Adrenal gland (tissue), 12 donors: ENCODE results near the gene UBE2M. TPM values are rescaled to one million over a fixed set of nuclear protein-coding genes. Genes with fewer than 3 reads are reported as not detected.
A peak's percentile ranks its signal among the peaks of the same experiment; 100 is the strongest.

Experiments
- DNase-seq, 7 donors: peaks; one replicate each; pipeline ENCODE4 v3.0.0-alpha.2; 2019 to 2020
- H3K27ac ChIP-seq, 5 donors: fragments of 200-600 bp; sonication (generic) in 4 of 5; 1 replicate in 3 of 5; 2 replicates in 2 of 5; pipeline versions ENCODE4 v1.5.1 to v1.8.0; 2016 to 2020; ENCODE audit warnings: mild to moderate bottlenecking in 1 of 5
- H3K27me3 ChIP-seq: fragments of 200-600 bp; 2 replicates; pipeline ENCODE4 v1.8.0; 2021
- H3K36me3 ChIP-seq, 2 donors: fragments of 200-600 bp; replicated peaks in 1 of 2; 1 replicate in 1 of 2; 2 replicates in 1 of 2; pipeline versions ENCODE4 v1.5.1 to v1.8.0; 2018 to 2022
- H3K4me1 ChIP-seq, 2 donors: fragments of 200-600 bp; replicated peaks in 1 of 2; 1 replicate in 1 of 2; 2 replicates in 1 of 2; pipeline versions ENCODE4 v1.5.1 to v1.8.0; 2018 to 2021
- H3K4me3 ChIP-seq, 4 donors: fragments of 200-600 bp; sonication (generic) in 3 of 4; one replicate each; pipeline ENCODE4 v1.5.1; 2016 to 2018
- H3K9me3 ChIP-seq, 3 donors: fragments of 200-600 bp; sonication (generic) in 1 of 3; replicated peaks in 1 of 3; 1 replicate in 2 of 3; 2 replicates in 1 of 3; pipeline versions ENCODE4 v1.5.1 to v1.8.0; 2016 to 2021
- POLR2A ChIP-seq, 2 donors: fragments of 450-650 bp; IDR thresholded peaks; one replicate each; pipeline ENCODE4 v1.6.1; 2017; ENCODE audit warnings: antibody characterized with exemption in 2 of 2, mild to moderate bottlenecking in 2 of 2, moderate library complexity in 1 of 2
- WGBS, 4 donors: extraction: QIAGEN DNeasy Blood & Tissue Kit in 2 of 4; methylation state at CpG; one replicate each; pipeline versions ENCODE4 v1.1.5 to v1.1.7; 2013 to 2017; 5-methylcytosine and 5-hydroxymethylcytosine counted together
- intact Hi-C, 2 donors: fragments of 100-400 bp; cut with DNase I; formaldehyde crosslinking; loops; one replicate each; pipeline versions ENCODE4 v1.14.1 to v1.15.0; 2022 to 2023
- polyA plus RNA-seq, 3 donors: library from polyadenylated mRNA; stranded (reverse); fragments of 200-250 nt in 2 of 3; fragments of 350-450 nt in 1 of 3; fragmentation: Illumina TruSeq in 1 of 3; extraction: RNeasy Lipid Tissue Mini Kit (QIAGEN cat#74804) in 1 of 3; gene quantifications; one replicate each; pipeline ENCODE4 v1.2.3, GENCODE V29; 2013 to 2014
- total RNA-seq, 9 donors: library from RNA; depleted of rRNA in 4 of 9; stranded (reverse); fragments of >200 nt in 4 of 9; fragments of 120-200 nt in 1 of 9; fragmentation: NEBNext Ultra II Directional in 1 of 9; extraction: Animal tissue kit (Norgen Biotek cat#: 25700) in 1 of 9; gene quantifications; one replicate each; pipeline versions ENCODE4 v1.1.0 to v1.2.4, GENCODE V29; 2013 to 2023
- TF ChIP-seq, protein P1 (sequence below), 6 experiments: fragments of 450-650 bp in 4 of 6; fragments of 200-600 bp in 2 of 6; sonication (generic) in 1 of 6; IDR thresholded peaks; 1 replicate in 5 of 6; 2 replicates in 1 of 6; pipeline versions ENCODE4 v1.5.1 to v1.8.0; 2016 to 2021; ENCODE audit warnings: antibody characterized with exemption in 6 of 6, mild to moderate bottlenecking in 2 of 6, moderate library complexity in 1 of 6
- donor health status: healthy with polysubstance abuse.
- donor health status: Bipolar disorder and iron deficiency.
- donor health status: DM: yes; HTN: yes; CAD: no.
- donor health status: DM: no; HTN: no; CAD: no.
- donor health status: DM: no; HTN: no; CAD: no.
- donor health status: DM: yes; HTN: yes; CAD: no.

Gene UBE2M
- total and polyA plus RNA-seq, 12 donors = 19.9 to 193 (median 66.4) TPM

DNA sequence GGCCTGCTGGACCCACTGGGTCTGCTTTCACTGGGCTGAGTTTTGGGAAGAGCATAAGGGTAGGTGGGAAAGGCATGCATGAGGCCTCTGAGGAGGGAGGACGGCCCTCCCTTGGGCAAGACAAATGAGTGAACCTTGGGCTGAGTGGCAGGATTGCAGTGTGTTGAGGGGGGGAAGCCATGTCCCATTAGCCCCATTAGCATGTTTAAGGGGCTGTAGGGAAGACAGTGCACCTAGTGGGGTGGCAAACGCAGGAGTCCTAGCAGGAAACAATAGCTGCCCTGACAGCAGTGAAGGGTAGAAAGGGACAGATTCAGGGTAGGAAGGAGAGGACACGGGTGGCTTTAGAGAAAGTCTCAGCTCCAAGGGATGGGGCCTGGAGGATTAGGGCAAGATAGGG, 35.7 kb downstream of the UBE2M start:
- H3K27me3 ChIP-seq = no peaks in the 10 kb centered on the region
- no peak for DNase-seq
- TF ChIP-seq POLR2A (IDR thresholded peaks at IDR 0.05) = no peak
- TF ChIP-seq, protein P1, sequence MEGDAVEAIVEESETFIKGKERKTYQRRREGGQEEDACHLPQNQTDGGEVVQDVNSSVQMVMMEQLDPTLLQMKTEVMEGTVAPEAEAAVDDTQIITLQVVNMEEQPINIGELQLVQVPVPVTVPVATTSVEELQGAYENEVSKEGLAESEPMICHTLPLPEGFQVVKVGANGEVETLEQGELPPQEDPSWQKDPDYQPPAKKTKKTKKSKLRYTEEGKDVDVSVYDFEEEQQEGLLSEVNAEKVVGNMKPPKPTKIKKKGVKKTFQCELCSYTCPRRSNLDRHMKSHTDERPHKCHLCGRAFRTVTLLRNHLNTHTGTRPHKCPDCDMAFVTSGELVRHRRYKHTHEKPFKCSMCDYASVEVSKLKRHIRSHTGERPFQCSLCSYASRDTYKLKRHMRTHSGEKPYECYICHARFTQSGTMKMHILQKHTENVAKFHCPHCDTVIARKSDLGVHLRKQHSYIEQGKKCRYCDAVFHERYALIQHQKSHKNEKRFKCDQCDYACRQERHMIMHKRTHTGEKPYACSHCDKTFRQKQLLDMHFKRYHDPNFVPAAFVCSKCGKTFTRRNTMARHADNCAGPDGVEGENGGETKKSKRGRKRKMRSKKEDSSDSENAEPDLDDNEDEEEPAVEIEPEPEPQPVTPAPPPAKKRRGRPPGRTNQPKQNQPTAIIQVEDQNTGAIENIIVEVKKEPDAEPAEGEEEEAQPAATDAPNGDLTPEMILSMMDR (IDR thresholded peaks at IDR 0.05) = no peak
- no peaks in the 10 kb centered on the region for H3K9me3 ChIP-seq
- peaks cover 17 to 19% of the 10 kb centered on the region in 2 donors for H3K4me1 ChIP-seq
- no peak overlapping the region for H3K27ac ChIP-seq
- no peaks in the 10 kb centered on the region for H3K36me3 ChIP-seq
- no peak overlapping the region for H3K4me3 ChIP-seq
- intact Hi-C loops = no loop called here
- 75 to 86% (median 79%) methylated on average over 3 of the region's 3 CpGs for WGBS, 4 donors

GRCh38 chr19:58521651-58522050, 36.8 kb downstream of the UBE2M start:
- intact Hi-C loops = no loop called here
- no peak for DNase-seq
- no peak overlapping the region for H3K27ac ChIP-seq
- H3K4me3 ChIP-seq = no peak overlapping the region
- no peaks in the 10 kb centered on the region for H3K27me3 ChIP-seq
- H3K4me1 ChIP-seq = peaks cover 19 to 24% of the 10 kb centered on the region in 2 donors
- H3K9me3 ChIP-seq = no peaks in the 10 kb centered on the region
- 53 to 60% (median 56%) methylated on average over 4 of the region's 4 CpGs for WGBS, 4 donors
- TF ChIP-seq, protein P1 (IDR thresholded peaks at IDR 0.05) = no peak
- no peak for TF ChIP-seq POLR2A (IDR thresholded peaks at IDR 0.05)
- H3K36me3 ChIP-seq = peaks cover 0 to 7% of the 10 kb centered on the region in 2 donors

DNA sequence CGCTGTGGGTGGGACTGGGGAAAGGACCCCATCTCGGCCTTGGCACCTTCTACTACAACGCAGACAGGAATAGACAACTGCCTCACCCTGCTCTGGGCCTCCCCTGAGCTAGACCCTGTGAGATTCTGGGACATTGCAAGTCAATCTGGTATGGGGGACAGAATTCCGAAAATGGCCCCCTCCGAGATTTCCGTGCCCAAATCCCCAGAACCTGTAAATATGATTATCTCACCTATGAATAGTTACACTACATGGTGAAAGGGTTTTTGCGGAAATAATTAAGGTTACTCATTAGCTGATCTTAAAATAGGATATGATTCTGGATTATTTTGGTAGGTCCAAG, 38.2 kb downstream of the UBE2M start:
- peak overlapping the region; percentile 0 to 98 (median 94) for H3K27ac ChIP-seq
- 8 to 14% (median 11%) methylated on average over 6 to 7 of the region's 7 CpGs for WGBS, 4 donors
- intact Hi-C loops = no loop called here

DNA sequence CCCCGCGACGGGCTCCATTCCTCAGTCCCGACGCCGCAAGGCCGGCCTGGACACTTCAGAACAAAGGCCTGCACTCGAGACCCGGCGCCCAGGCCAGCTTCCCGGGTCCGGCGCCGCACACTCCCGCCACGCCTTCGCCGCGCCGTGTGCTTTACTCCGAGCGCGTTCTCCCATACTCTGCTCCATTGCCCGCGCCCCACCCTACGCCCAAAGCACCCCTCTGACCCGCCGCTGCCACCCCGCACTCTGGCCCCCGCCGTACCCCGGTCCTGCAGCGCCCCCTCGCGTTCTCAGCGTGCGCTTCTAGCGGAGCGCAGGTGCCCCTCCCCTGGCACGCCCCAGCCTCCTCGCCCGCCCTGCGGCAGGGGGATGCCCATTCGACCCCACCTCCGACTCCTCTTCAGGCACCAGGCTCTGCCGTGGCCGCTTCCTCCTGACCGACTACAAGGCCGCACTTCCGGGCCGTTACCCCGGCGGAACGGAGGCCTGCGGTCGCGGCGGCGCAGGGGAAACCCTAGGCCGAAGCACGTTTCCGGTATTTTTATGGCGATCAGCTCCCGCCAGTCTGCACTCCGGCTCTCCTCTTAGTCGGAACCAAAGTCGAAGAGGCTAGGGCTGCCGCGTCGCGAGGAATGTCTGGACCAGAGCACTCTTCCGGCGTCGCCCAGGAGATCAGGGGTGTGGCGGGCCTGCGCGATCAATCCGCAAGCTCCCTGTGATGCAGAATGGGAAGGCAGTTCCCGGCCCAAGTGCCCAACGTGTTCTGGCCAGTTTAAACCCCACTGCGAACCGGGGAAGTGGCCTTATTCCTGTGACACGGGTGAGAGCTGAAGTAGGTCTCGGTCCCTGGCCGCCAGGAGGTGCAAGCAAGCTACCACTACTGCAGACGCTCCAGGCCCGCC, 38.8 kb downstream of the UBE2M start, which contains the start of gene ZBTB45:
ZBTB45 (minus strand) TSS at position 456 of the 902 bp plus-strand sequence. CDS start 2,137 bp downstream, outside the sequence.
- Histone ChIP-seq H3K27ac (peak within 1 kb of the TSS; percentile 78 to 98 (median 94)), H3K36me3 (peaks cover 0 to 16% of the 10 kb centered on the region in 2 donors), H3K9me3 (no peaks in the 10 kb centered on the region), H3K4me3 (peak within 1 kb of the TSS; percentile 22 to 82 (median 38)), H3K27me3 (no peaks in the 10 kb centered on the region), H3K4me1 (peaks cover 19 to 27% of the 10 kb centered on the region in 2 donors)
- peak; percentile 90 to 97 (median 94) for DNase-seq
- peak; percentile 52 to 57 for TF ChIP-seq POLR2A (IDR thresholded peaks at IDR 0.05)
- TF ChIP-seq, protein P1 (IDR thresholded peaks at IDR 0.05) = peak; percentile 47 to 92 (median 70)
- intact Hi-C loops = no loop called here
- 0 to 1% (median 0%) methylated on average over 22 to 87 of the region's 87 CpGs for WGBS, 4 donors

More for the DNA sequence above, 38.2 kb downstream of the UBE2M start:
- peaks cover 0 to 16% of the 10 kb centered on the region in 2 donors for H3K36me3 ChIP-seq
- peaks cover 19 to 24% of the 10 kb centered on the region in 2 donors for H3K4me1 ChIP-seq
- no peaks in the 10 kb centered on the region for H3K27me3 ChIP-seq
- DNase-seq = no peak
- peak overlapping the region; percentile 7 to 82 (median 38) for H3K4me3 ChIP-seq
- H3K9me3 ChIP-seq = no peaks in the 10 kb centered on the region
- TF ChIP-seq POLR2A (IDR thresholded peaks at IDR 0.05) = no peak
- TF ChIP-seq, protein P1 (IDR thresholded peaks at IDR 0.05) = no peak
